GM18517 (cell line): Measurements from ENCODE around the gene SLC48A1.
"Not testable (repeated sequence)": the region's sequence is repeated elsewhere in the genome, so short reads cannot be mapped to it uniquely, and the experiment has no call there.

Experiments
- ATAC-seq: cut with Tn5 transposase; IDR thresholded peaks from one replicate; pipeline ENCODE4 v1.9.1; 2021; ENCODE audit warnings: mild to moderate bottlenecking, moderate library complexity; ENCODE audit not compliant: unreplicated experiment

The SLC48A1 gene

GRCh38 chr12:47808050-47808449, 35.0 kb downstream of the SLC48A1 start:
- ATAC-seq, result no peak

GRCh38 chr12:47808574-47809365, 35.7 kb downstream of the SLC48A1 start:
- no peak for ATAC-seq

GRCh38 chr12:47809518-47809917, 36.5 kb downstream of the SLC48A1 start:
- not testable (repeated sequence) for ATAC-seq

- ATAC-seq, result no peak
Measured at GRCh38 chr12:47811072-47811396, 38.0 kb downstream of the SLC48A1 start.

GRCh38 chr12:47811581-47812484, 38.8 kb downstream of the SLC48A1 start:
- ATAC-seq, result no peak

GRCh38 chr12:47812797-47813510, 39.9 kb downstream of the SLC48A1 start:
- peak; percentile 53 for ATAC-seq

- ATAC-seq, result peak; percentile 61
Measured at GRCh38 chr12:47813511-47814196, 40.6 kb downstream of the SLC48A1 start.

GRCh38 chr12:47814539-47815170, 41.6 kb downstream of the SLC48A1 start:
- ATAC-seq, result no peak

- not testable (repeated sequence) for ATAC-seq
Measured at GRCh38 chr12:47815447-47815846, 42.4 kb downstream of the SLC48A1 start.

GRCh38 chr12:47816403-47817271, 43.6 kb downstream of the SLC48A1 start:
- no peak for ATAC-seq

- ATAC-seq, result no peak
Measured at GRCh38 chr12:47817272-47818006, 44.4 kb downstream of the SLC48A1 start.

- ATAC-seq, result no peak
Measured at GRCh38 chr12:47818007-47818376, 45.0 kb downstream of the SLC48A1 start.

GRCh38 chr12:47818467-47819137, 45.6 kb downstream of the SLC48A1 start:
- ATAC-seq, result no peak

- ATAC-seq, result no peak
Measured at GRCh38 chr12:47819138-47819895, 46.3 kb downstream of the SLC48A1 start.

GRCh38 chr12:47819896-47820630, 47.0 kb downstream of the SLC48A1 start, which contains the start of gene HDAC7:
TSS of gene HDAC7 (minus strand) at chr12:47819903. CDS start at chr12:47819785, 118 bp downstream.
- no peak for ATAC-seq

GRCh38 chr12:47820631-47821345, 47.8 kb downstream of the SLC48A1 start:
- no peak for ATAC-seq
